HepG2 (cell line): ENCODE measurements around the gene HAPLN2. TPM values are rescaled to one million over a fixed set of nuclear protein-coding genes. Genes with fewer than 3 reads are reported as not detected.

Experiments used
- CENPX ChIP-seq: sonication (generic); formaldehyde crosslinking; IDR thresholded peaks from 2 replicates; pipeline ENCODE4 v1.9.0; 2021; ENCODE audit warnings: mild to moderate bottlenecking, missing genetic modification reagents, moderate library complexity
- NBN ChIP-seq: fragments of 450-650 bp; conservative IDR thresholded peaks from 2 replicates; pipeline ENCODE4 v1.6.1; 2017
- NFIB ChIP-seq: sonication (generic); formaldehyde crosslinking; IDR thresholded peaks from 2 replicates; pipeline ENCODE4 v1.9.0; 2021; ENCODE audit warnings: missing genetic modification reagents, mild to moderate bottlenecking, borderline replicate concordance
- NFYB ChIP-seq: sonication (generic); formaldehyde crosslinking; IDR thresholded peaks from 2 replicates; pipeline ENCODE4 v1.4.0; 2020; ENCODE audit warnings: missing genetic modification reagents
- RFX5 ChIP-seq: IDR thresholded peaks from 2 replicates; pipeline ENCODE4 v1.6.1; 2011; ENCODE audit warnings: low read depth, low read length, improper control_type of control experiment
- SIN3B ChIP-seq: fragments of 150-350 bp; IDR thresholded peaks from 2 replicates; pipeline ENCODE4 v1.6.1; 2014; ENCODE audit warnings: low read length
- SKI ChIP-seq: fragments of 450-650 bp; IDR thresholded peaks from one replicate; pipeline ENCODE4 v1.6.1; 2018; ENCODE audit warnings: mild to moderate bottlenecking; ENCODE audit not compliant: partially characterized antibody
- TRIM24 ChIP-seq: sonication (generic); formaldehyde crosslinking; IDR thresholded peaks from 2 replicates; pipeline ENCODE4 v1.8.0; 2022; ENCODE audit warnings: mild to moderate bottlenecking, missing genetic modification reagents
- YEATS4 ChIP-seq: sonication (generic); formaldehyde crosslinking; IDR thresholded peaks from 2 replicates; pipeline ENCODE4 v1.4.0; 2020; ENCODE audit warnings: missing genetic modification reagents, borderline replicate concordance
- ZBTB21 ChIP-seq: sonication (generic); formaldehyde crosslinking; IDR thresholded peaks from 2 replicates; pipeline ENCODE4 v1.4.0; 2020; ENCODE audit warnings: missing genetic modification reagents
- ZFP62 ChIP-seq: sonication (generic); formaldehyde crosslinking; IDR thresholded peaks from 2 replicates; pipeline ENCODE4 v1.4.0; 2020; ENCODE audit warnings: missing genetic modification reagents
- ZNF207 ChIP-seq: fragments of 450-650 bp; IDR thresholded peaks from 2 replicates; pipeline ENCODE4 v1.6.1; 2016; ENCODE audit warnings: antibody characterized with exemption, borderline replicate concordance
- ZNF431 ChIP-seq: sonication (generic); formaldehyde crosslinking; IDR thresholded peaks from 2 replicates; pipeline ENCODE4 v1.9.0; 2022; ENCODE audit warnings: missing genetic modification reagents, low read depth, mild to moderate bottlenecking, borderline replicate concordance
- ZNF549 ChIP-seq: sonication (generic); formaldehyde crosslinking; IDR thresholded peaks from 2 replicates; pipeline ENCODE4 v1.5.0; 2020; ENCODE audit warnings: missing genetic modification reagents
- ZNF569 ChIP-seq: sonication (generic); formaldehyde crosslinking; IDR thresholded peaks from 2 replicates; pipeline ENCODE4 v1.5.0; 2020; ENCODE audit warnings: mild to moderate bottlenecking, missing genetic modification reagents, moderate library complexity, borderline replicate concordance
- ZNF747 ChIP-seq: sonication (generic); formaldehyde crosslinking; IDR thresholded peaks from 2 replicates; pipeline ENCODE4 v1.8.1; 2023; ENCODE audit warnings: missing genetic modification reagents, mild to moderate bottlenecking, borderline replicate concordance
- ZNF775 ChIP-seq: sonication (generic); formaldehyde crosslinking; IDR thresholded peaks from 2 replicates; pipeline ENCODE4 v1.4.0; 2020; ENCODE audit warnings: missing genetic modification reagents, mild to moderate bottlenecking, moderate library complexity, borderline replicate concordance
- ZSCAN20 ChIP-seq: sonication (generic); formaldehyde crosslinking; IDR thresholded peaks from 2 replicates; pipeline ENCODE4 v1.4.0; 2020; ENCODE audit warnings: missing genetic modification reagents, mild to moderate bottlenecking, borderline replicate concordance
- polyA plus RNA-seq, 8 experiments: library from polyadenylated mRNA; depleted of rRNA in 3 of 8; stranded (reverse) in 7 of 8; unstranded in 1 of 8; fragments of >200 nt; fragmentation: Illumina TruSeq in 4 of 8; extraction: Trizol in 4 of 8; gene quantifications; 2 replicates each; pipeline versions ENCODE4 v1.2.1 to v1.2.3, GENCODE V29; 2011 to 2016; ENCODE audit warnings: low read depth in 4 of 8, missing spikeins in 1 of 8, mixed read lengths in 1 of 8; ENCODE audit not compliant: insufficient read depth in 1 of 8
- total RNA-seq, 5 experiments: library from RNA; depleted of rRNA; stranded (reverse); fragments of >200 nt; fragmentation: Illumina TruSeq; extraction: Trizol; gene quantifications; 2 replicates each; pipeline ENCODE4 v1.2.3, GENCODE V29; 2016; ENCODE audit warnings: low read depth in 1 of 5
- TF ChIP-seq, protein P1 (sequence below): sonication (generic); formaldehyde crosslinking; IDR thresholded peaks from 2 replicates; pipeline ENCODE4 v1.4.0; 2020; ENCODE audit warnings: mild to moderate bottlenecking, missing genetic modification reagents
- TF ChIP-seq, protein P2 (sequence below): sonication (generic); formaldehyde crosslinking; IDR thresholded peaks from 2 replicates; pipeline ENCODE4 v1.5.1; 2020; ENCODE audit warnings: mild to moderate bottlenecking, missing genetic modification reagents, borderline replicate concordance
- TF ChIP-seq, protein P3 (sequence below): sonication (generic); formaldehyde crosslinking; IDR thresholded peaks from 2 replicates; pipeline ENCODE4 v1.4.0; 2020; ENCODE audit warnings: missing genetic modification reagents

Gene HAPLN2
- total and polyA plus RNA-seq, 2 of the 13 experiments (the other 11 are each of a cell fraction or from before 2014, with no cell fraction given): not detected

DNA sequence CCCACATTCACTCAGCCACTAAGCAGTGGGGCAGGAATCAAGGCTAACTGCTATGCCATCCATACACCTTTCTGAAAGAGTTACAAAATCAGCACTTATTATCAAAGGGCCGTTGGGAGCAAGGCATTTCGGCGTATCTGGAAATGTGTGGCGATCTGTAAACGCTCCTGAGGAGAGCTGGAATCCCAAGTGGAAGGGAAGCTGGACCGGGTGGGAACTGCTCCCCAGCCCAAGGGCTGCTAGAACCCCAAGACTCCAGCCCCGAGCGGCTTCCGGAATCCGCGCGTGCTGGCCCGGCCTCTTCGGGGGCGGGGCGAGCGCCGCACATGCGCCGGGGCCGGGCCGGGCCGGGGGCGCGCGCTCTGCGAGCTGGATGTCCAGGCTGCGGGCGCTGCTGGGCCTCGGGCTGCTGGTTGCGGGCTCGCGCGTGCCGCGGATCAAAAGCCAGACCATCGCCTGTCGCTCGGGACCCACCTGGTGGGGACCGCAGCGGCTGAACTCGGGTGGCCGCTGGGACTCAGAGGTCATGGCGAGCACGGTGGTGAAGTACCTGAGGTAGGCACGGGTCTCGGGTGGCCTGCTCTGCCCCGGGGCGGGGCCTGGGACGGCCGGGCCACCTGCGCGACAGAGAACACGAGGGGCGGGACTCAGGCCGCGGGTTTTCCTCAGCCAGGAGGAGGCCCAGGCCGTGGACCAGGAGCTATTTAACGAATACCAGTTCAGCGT, 27.6 kb upstream of the HAPLN2 start, which contains the start of gene NAXE (continued):
- TF ChIP-seq ZNF747 (CRISPR knock-in tag) (no peak), NBN (no peak), NFYB (CRISPR knock-in tag) (no peak; the same call in 1 of the 2 replicates), RFX5 (no peak), TRIM24 (CRISPR knock-in tag) (no peak), ZNF207 (no peak), ZNF431 (CRISPR knock-in tag) (no peak; the same call in 1 of the 2 replicates), ZSCAN20 (CRISPR knock-in tag) (no peak), ZNF549 (CRISPR knock-in tag) (no peak), YEATS4 (CRISPR knock-in tag) (no peak; the same call in none of the 2 replicates), NFIB (no peak), ZFP62 (no peak), ZBTB21 (CRISPR knock-in tag) (no peak; the same call in 1 of the 2 replicates), SKI (no peak), ZNF569 (no peak), CENPX (CRISPR knock-in tag) (no peak), SIN3B (no peak), ZNF775 (CRISPR knock-in tag) (no peak)
- TF ChIP-seq, protein P1, sequence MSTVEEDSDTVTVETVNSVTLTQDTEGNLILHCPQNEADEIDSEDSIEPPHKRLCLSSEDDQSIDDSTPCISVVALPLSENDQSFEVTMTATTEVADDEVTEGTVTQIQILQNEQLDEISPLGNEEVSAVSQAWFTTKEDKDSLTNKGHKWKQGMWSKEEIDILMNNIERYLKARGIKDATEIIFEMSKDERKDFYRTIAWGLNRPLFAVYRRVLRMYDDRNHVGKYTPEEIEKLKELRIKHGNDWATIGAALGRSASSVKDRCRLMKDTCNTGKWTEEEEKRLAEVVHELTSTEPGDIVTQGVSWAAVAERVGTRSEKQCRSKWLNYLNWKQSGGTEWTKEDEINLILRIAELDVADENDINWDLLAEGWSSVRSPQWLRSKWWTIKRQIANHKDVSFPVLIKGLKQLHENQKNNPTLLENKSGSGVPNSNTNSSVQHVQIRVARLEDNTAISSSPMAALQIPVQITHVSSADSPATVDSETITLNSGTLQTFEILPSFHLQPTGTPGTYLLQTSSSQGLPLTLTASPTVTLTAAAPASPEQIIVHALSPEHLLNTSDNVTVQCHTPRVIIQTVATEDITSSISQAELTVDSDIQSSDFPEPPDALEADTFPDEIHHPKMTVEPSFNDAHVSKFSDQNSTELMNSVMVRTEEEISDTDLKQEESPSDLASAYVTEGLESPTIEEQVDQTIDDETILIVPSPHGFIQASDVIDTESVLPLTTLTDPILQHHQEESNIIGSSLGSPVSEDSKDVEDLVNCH (CRISPR knock-in tag): no peak
- TF ChIP-seq, protein P2, sequence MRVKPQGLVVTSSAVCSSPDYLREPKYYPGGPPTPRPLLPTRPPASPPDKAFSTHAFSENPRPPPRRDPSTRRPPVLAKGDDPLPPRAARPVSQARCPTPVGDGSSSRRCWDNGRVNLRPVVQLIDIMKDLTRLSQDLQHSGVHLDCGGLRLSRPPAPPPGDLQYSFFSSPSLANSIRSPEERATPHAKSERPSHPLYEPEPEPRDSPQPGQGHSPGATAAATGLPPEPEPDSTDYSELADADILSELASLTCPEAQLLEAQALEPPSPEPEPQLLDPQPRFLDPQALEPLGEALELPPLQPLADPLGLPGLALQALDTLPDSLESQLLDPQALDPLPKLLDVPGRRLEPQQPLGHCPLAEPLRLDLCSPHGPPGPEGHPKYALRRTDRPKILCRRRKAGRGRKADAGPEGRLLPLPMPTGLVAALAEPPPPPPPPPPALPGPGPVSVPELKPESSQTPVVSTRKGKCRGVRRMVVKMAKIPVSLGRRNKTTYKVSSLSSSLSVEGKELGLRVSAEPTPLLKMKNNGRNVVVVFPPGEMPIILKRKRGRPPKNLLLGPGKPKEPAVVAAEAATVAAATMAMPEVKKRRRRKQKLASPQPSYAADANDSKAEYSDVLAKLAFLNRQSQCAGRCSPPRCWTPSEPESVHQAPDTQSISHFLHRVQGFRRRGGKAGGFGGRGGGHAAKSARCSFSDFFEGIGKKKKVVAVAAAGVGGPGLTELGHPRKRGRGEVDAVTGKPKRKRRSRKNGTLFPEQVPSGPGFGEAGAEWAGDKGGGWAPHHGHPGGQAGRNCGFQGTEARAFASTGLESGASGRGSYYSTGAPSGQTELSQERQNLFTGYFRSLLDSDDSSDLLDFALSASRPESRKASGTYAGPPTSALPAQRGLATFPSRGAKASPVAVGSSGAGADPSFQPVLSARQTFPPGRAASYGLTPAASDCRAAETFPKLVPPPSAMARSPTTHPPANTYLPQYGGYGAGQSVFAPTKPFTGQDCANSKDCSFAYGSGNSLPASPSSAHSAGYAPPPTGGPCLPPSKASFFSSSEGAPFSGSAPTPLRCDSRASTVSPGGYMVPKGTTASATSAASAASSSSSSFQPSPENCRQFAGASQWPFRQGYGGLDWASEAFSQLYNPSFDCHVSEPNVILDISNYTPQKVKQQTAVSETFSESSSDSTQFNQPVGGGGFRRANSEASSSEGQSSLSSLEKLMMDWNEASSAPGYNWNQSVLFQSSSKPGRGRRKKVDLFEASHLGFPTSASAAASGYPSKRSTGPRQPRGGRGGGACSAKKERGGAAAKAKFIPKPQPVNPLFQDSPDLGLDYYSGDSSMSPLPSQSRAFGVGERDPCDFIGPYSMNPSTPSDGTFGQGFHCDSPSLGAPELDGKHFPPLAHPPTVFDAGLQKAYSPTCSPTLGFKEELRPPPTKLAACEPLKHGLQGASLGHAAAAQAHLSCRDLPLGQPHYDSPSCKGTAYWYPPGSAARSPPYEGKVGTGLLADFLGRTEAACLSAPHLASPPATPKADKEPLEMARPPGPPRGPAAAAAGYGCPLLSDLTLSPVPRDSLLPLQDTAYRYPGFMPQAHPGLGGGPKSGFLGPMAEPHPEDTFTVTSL (CRISPR knock-in tag): 0 out of 2 replicates have a peak, but pooled peaks have one; percentile 27
- TF ChIP-seq, protein P3, sequence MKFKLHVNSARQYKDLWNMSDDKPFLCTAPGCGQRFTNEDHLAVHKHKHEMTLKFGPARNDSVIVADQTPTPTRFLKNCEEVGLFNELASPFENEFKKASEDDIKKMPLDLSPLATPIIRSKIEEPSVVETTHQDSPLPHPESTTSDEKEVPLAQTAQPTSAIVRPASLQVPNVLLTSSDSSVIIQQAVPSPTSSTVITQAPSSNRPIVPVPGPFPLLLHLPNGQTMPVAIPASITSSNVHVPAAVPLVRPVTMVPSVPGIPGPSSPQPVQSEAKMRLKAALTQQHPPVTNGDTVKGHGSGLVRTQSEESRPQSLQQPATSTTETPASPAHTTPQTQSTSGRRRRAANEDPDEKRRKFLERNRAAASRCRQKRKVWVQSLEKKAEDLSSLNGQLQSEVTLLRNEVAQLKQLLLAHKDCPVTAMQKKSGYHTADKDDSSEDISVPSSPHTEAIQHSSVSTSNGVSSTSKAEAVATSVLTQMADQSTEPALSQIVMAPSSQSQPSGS (CRISPR knock-in tag): no peak
